ENCODE measurements around the gene BIRC6.

DNA sequence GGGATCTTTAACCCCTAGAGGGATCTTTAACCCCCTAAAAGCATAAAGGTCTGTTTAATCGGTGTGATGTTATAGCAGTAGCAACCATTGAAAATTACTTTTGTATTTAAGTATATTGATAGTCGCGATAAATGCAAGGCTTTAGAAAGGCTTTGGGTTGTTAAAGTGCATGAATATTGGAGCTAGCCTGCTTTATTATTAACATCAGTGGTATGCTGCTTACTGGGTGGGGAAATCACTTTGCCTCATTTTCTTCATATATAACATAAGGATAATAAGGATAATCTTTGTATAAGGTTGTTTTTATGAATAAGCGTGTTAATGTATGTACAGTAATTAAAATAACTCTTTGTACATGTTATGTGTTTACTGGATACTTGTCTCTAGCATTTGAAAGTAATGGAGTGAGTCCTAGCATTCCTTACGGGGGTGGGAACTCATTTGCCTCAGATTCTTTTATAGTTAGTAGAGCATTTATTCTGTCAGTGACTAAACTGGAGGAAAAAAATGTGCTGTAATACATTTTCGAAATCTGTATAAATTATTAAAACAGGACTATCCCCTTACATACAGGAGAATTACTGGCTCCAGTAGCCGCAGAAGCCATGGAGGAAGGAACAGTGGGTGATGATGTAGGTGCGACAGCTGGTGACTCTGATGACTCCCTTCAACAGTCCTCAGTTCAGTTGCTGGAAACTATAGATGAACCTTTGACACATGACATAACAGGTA lies 122.2 kb downstream of the BIRC6 start:
- TF ChIP-seq, protein P1, sequence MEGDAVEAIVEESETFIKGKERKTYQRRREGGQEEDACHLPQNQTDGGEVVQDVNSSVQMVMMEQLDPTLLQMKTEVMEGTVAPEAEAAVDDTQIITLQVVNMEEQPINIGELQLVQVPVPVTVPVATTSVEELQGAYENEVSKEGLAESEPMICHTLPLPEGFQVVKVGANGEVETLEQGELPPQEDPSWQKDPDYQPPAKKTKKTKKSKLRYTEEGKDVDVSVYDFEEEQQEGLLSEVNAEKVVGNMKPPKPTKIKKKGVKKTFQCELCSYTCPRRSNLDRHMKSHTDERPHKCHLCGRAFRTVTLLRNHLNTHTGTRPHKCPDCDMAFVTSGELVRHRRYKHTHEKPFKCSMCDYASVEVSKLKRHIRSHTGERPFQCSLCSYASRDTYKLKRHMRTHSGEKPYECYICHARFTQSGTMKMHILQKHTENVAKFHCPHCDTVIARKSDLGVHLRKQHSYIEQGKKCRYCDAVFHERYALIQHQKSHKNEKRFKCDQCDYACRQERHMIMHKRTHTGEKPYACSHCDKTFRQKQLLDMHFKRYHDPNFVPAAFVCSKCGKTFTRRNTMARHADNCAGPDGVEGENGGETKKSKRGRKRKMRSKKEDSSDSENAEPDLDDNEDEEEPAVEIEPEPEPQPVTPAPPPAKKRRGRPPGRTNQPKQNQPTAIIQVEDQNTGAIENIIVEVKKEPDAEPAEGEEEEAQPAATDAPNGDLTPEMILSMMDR (IDR thresholded peaks at IDR 0.05): no peak
- TF ChIP-seq, protein P2, sequence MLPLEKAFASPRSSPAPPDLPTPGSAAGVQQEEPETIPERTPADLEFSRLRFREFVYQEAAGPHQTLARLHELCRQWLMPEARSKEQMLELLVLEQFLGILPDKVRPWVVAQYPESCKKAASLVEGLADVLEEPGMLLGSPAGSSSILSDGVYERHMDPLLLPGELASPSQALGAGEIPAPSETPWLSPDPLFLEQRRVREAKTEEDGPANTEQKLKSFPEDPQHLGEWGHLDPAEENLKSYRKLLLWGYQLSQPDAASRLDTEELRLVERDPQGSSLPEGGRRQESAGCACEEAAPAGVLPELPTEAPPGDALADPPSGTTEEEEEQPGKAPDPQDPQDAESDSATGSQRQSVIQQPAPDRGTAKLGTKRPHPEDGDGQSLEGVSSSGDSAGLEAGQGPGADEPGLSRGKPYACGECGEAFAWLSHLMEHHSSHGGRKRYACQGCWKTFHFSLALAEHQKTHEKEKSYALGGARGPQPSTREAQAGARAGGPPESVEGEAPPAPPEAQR (CRISPR knock-in tag; IDR thresholded peaks at IDR 0.05): no peak
- no peak for TF ChIP-seq ETV6 (CRISPR knock-in tag; IDR thresholded peaks at IDR 0.05)
- TF ChIP-seq KAT7 (CRISPR knock-in tag; IDR thresholded peaks at IDR 0.05; ENCODE audit: borderline replicate concordance): no peak
- TF ChIP-seq E2F4 (CRISPR knock-in tag; IDR thresholded peaks at IDR 0.05; ENCODE audit: borderline replicate concordance, low read depth): no peak
- TF ChIP-seq ESRRA (CRISPR knock-in tag; IDR thresholded peaks at IDR 0.05; ENCODE audit: borderline replicate concordance): no peak
- no peak for TF ChIP-seq JUN (CRISPR knock-in tag; IDR thresholded peaks at IDR 0.05)
- TF ChIP-seq MYBL2 (CRISPR knock-in tag; IDR thresholded peaks at IDR 0.05): no peak
- no peak for TF ChIP-seq ZNF121 (CRISPR knock-in tag; IDR thresholded peaks at IDR 0.05)
- no peak for TF ChIP-seq ZNF512 (CRISPR knock-in tag; IDR thresholded peaks at IDR 0.05; ENCODE audit: borderline replicate concordance)
- no peak for TF ChIP-seq ZNF423 (CRISPR knock-in tag; IDR thresholded peaks at IDR 0.05)
- TF ChIP-seq SMAD4 (CRISPR knock-in tag; IDR thresholded peaks at IDR 0.05): no peak
